ENCODE measurements around the gene SMPDL3B.

- TF ChIP-seq CTCF (IDR thresholded peaks at IDR 0.05) (no peak), POLR2A (IDR thresholded peaks at IDR 0.05) (peak in 1 of 4 donors; percentile 20)
These were observed 45.3 kb upstream of the SMPDL3B start for GRCh38 chr1:27889506-27889905.

Data from esophagus squamous epithelium (tissue), 4 donors.